ENCODE data around the gene IL10RB.

The IL10RB gene

DNA sequence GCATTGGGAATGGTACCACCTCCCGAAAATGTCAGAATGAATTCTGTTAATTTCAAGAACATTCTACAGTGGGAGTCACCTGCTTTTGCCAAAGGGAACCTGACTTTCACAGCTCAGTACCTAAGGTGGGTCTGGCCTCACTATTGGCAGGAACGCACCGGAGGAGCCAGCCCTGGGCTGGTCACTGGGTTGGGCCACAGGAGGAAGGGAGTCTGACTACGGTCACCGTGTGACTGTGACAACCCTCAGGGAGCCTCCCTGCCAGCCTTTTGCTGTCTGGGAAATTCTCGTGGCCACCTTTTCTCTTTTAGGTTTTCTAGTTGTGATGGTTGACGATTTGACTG lies 2.2 kb downstream of the IL10RB start:
- DNase-seq, result no peak

DNA sequence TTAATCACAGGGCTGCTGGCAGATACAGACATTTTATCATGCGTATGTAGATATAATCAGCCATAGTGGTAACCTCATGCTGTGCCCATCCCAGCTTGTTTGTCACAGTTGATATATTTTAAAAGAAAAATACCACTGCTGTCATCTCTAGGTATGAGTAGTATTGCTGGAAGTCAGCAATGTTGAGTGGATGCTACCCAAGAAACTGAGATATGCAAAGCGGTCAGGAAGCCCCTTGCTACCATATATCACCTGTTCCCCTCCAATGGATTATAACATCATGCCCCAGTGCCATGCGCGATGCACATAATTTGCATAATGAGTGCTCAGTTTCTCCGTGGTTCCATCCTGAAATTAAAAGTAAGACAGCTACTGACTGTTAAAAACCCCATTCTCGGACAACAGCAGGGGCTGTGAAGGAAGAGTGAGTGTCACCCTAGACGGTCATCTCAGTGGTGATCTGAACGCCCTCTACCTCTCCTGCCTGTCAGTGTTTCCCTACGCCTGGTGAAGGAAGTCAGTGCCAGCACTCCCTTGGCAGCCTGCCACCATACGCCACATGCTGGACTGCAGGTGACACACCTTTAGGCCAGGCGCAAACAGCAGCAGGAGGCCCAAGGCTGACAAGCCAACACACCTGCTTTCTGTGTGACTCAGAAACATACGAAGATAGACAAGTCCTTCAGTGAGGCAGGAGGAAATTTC lies 2.7 kb downstream of the IL10RB start:
- no peak for DNase-seq

DNA sequence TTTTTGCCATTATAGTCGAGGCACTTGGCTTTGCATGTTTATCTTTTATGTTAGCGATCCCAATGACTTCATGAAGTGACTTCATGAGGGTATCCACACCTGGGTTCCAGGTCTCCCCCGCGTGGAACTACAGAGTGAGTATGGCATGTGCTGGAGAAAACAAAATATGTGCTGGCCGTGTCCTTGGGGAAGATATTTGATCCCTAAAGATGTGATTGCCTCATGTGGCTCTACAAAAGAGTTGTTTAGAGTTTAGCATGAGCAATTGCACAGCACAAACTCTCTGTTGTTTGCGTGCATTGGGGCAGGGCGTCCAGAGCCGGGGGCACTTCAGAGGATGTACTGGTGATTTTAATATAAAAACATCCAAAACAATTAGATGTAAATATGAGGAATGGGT lies 4.8 kb downstream of the IL10RB start:
- DNase-seq, result no peak

DNA sequence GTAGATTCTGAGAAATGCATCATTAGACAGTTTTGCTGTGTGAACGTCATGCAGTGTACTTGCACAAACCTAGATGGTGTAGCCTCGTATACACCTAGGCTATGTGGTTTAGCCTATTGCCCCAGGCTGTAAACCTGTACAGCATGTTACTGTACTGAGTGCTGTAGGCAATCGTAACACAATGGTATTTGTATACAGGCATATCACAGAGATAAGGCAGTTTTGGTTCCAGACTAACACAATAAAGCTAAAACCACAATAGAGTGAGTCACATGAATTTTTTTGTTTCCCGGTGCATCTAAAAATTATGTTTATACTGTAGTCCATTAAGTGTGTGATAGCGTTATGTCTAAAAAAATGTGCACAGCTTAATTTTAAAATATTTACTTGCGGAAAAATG lies 6.9 kb downstream of the IL10RB start:
- no peak for DNase-seq

DNA sequence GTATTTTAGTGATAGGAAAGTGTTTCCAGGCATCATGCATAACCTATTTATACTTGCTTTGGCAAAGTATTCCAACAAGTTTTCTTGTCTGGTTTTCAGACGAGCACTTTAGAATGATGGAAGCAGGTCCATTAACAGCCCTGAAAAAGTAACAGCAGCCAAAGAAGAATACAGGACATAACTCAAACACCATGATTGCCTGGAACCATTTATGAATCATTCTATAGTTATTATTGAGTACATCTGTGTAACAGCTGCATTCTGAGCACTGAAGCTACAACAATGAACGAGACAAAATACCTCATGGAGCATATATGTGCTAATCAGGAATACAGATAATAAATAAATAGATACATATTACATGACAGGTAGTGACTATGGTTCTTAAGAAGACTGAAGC lies 12.6 kb downstream of the IL10RB start:
- no peak for DNase-seq

DNA sequence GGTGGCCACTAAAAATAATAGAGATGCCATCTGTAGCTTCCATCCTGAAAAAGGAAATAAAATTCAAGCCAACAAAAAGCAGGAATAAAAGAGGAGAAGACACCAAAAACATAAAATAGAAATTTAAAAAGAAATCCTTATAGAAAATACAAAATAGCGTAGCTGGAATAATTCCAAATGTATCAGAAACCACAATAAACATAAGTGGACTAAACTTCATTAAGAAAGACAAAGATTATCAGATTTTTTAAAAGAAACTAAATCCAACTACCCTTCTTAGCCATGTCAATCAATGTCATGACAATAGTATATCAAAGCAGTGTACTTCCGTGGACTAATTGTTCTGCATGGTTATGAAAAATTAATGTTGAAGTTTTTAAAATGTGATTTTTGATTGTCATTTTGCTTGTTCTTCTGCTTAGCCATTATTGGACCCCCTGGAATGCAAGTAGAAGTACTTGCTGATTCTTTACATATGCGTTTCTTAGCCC lies 13.2 kb downstream of the IL10RB start:
- DNase-seq, result no peak

DNA sequence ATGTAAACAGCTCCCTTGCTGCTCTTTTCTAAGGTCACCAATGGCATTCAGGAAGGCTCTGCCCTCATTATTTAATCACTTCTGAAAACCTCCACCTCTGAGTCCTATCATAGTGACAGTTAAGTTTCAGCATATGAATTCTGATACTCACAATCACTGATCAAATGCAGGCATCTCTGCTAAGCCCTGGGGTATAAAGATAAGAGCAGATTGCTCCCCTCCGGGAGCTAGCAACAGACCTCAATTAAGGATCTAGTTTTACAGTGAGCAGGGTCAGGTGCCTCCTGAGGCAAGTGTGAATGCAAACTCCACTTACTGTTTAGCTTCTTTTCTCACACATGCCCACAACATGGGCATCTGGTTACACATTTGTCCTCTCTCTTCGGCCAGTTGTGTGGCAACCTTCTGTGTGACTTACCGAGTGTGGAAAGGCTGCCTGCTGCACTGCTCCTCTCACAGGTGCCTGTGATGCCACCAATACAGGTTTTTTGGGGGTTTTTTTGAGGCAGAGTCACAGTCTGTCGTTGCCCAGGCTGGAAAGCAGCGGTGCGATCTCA lies 15.0 kb downstream of the IL10RB start:
- no peak for DNase-seq

DNA sequence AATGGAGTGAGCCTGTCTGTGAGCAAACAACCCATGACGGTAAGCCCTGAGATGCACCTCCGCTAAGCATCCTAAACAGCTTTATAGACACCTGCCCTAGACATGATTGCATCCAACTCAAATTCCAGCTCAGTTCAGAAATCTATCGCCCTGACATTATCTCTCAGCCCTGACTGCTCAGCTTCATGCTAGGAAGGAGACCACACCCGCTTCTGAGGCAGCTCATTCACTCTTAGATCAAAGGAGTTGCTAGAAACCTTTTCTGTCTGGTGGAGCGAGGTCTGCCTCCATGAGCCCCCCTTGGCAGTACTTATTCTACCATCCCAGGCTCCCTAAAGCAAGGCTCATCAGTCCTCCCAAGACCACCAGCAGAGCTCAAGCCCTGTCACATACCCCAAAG lies 17.0 kb downstream of the IL10RB start:
- no peak for DNase-seq

DNA sequence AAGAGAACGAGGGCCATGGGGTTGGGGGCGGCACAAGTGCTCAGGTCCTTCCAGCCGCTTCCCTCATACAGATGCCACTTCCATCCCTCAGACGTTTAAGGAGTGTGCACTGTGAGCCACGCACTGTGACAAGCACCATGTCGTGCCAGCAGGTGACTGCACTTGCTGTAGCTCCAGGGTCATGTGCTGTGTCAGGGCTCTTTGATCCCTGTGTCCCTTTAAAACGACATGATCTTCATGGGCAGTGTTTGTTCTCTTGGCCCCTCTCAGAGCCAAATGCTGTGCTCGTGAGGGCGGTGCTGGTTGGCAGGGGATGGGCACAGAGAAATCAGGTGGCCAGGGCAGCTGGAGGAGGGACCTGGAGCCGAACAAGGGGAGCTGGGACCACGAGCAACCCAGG lies 19.9 kb downstream of the IL10RB start:
- DNase-seq, result no peak

DNA sequence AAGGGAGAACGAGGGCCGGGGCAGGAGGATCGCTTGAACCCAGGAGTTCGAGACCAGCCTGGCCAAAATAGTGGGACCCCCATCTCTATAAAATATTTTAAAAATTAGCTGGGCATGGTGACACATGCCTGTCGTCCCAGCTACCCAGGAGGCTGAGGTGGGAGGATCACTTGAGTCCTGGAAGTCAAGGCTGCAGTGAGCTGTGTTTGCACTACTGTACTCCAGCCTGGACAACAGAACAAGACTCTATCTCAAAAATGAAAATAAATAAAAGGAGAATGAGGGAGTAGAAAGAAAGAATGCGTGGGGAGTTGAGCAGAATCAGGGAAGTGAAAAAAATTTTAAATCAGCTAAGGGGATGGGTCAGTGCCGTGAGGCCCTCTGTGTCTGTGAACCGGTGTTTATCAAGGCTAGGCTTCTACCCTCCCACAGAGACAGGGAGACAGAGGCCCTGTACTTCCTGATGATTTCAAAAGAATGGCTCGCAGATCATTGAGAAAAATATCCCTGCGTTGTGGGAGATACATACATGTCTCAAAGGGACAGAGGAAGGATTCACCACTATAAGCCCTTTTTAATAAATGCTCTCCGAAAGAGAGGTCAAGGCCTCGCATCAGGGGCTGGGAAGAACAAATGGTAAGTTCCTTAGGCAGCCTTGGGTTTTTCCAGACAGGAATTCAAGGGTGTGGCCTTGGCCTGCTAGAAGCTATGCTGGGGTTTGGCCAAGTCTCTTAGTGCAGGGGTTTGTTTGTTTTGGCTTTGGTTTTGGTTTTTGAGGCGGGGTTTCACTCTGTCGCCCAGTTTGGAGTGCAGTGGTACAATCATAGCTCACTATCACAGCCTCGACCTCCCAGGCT lies 20.7 kb downstream of the IL10RB start:
- DNase-seq, result no peak

DNA sequence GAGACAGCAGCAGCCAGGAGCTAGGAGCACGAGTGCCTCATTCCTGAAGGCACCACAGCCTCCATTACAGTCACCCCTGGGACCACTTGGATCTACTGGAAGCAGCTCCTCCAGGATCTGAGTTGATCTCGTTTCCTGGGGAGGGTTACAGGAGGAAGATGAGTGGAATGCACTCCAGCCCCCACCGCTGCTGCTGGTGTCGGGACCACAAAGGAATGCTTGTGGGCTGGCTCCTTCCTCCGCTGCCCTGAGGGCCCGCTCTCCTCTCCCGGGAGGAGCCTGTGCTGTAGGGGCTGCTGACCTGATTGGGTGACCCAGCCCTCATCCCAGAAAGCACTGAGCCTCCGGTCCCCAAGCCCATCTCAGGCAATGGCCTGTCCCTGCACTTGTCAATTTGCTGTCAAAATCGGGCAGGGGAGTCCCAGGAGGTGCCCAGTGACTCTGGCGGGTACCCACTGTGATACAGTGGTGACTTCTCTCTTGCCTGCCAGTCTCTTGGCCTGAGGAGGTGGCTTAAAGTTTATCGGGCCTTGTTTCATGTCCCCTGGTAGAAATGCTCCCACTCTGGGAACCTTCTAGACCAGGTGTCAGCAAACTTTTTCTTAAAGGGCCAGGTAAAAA lies 23.1 kb downstream of the IL10RB start:
- DNase-seq, result no peak

DNA sequence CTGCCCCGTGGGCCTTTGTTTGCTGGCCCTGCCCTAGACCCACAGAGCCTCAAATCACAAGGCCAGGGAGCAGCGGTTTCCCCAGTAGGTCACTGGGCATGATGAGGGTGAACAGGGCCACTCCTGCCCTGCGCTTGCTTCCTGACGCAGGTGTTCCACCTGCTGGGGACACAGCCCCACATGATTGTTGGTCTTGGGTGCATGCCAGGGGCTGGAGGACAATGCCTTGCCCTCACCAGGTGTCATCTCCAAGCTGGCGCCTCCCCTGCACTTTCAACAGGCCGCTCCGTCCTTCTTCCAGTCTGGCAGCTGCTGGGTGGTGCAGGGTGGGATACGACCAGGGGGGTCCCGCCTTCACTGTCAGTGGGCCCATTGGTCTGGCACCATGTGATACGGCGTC lies 24.3 kb downstream of the IL10RB start:
- DNase-seq, result no peak

DNA sequence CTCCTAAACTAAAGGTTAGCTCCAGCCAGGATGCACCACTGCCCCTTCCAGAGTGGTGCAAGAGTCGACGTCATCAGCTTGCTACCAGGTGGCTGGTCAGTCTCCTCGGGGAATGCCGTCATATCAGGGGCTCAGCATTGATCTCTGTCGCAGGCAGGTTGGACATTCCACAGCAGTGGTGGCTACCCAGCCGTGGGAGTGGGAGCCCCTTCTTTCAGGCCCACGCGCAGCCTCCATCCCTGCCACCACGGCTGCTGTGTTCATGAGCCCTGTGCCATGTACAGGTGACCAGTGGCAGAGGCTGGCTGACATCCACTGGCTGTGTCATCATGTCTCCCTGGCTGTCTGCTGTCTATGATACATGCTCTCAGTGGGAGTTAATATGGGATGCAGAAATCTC lies 25.5 kb downstream of the IL10RB start:
- DNase-seq, result no peak

DNA sequence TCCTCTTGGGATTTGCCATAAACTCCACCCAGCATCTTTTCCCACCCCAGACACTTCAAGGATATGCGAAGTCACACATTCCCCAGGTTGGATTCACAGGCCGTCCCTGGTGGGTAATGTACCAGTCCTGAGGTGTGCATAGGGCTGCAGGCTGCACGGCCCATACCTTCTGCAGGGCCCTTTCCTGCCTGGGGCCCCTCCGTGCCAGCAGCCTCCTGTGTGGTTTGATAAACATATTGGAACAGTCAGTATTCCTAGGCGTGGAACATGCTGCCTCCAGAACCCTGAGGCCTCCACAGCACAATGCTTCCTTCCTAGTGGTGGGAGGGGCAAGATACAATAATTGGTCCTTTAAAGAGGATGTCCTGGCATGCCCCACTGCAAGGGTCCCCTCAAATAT lies 26.6 kb downstream of the IL10RB start:
- no peak for DNase-seq

DNA sequence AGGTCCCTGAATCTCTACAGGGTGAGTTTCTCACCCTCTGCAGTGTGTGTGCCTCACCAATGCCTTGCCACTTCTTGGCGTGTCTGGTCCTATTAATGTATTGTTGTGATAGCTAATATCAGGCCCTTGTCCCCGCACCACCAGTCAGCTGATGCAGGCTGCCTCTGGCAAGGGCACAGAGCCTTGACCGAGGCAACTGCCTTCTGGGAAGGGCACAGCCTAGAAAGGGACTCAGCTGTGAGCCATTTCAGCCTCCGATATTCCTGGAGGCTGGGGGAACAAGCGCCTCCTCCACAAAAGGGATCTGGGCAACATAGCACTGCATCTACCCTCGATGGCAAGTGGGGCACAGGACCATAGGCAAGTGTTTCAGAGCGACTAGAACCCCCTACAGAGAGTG lies 27.0 kb downstream of the IL10RB start:
- no peak for DNase-seq

DNA sequence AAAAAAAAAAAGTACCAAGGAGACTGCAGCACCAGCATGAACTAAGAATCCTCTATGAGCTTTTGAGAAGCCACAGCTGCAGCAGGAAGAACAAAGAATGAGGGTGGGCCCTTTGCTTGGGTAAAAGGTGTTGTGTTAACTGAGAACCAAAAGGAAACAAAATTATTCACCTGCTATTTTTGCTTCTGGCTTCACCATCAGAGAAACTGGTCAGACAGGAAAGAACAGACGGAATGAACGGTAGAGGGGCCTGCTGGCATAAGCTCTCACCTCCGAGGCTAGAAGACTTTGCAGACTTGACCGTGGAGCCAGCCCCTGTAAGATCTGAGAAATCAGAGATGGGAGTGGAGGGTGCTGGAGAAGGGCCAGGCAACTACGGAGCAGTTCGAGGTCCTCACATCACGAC lies 27.6 kb downstream of the IL10RB start:
- DNase-seq, result no peak

DNA sequence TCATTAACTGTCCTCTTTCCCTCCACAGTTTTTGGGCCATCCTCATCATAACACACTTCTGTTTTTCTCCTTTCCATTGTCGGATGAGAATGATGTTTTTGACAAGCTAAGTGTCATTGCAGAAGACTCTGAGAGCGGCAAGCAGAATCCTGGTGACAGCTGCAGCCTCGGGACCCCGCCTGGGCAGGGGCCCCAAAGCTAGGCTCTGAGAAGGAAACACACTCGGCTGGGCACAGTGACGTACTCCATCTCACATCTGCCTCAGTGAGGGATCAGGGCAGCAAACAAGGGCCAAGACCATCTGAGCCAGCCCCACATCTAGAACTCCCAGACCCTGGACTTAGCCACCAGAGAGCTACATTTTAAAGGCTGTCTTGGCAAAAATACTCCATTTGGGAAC lies 30.0 kb downstream of the IL10RB start:
- no peak for DNase-seq

DNA sequence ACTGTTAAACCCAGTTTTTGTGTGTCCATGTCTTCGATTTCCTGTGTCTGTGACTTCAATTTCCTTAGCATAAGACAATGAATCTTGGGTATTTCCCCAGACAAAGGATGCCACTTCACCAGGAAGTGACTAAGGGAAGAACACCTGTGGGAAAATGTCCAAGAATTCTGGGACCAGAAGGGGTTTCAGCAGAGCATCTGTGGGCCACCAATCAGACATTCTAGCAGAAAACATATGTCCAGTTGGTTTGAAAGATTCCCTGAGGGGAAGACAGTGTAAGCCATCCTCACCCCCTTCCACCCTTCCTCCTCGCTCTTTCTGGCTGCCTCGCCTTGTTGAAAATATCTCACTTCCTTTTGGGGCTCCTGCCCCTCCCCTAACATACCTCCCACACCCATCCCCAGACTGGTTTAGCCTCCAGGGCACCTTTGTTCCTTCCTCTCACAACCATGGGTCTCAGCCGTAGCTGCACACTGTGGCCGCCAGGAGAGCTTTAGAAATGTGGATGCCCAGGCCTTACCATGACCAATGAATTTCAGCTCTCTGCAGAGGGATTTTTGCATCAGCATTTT lies 33.1 kb downstream of the IL10RB start:
- DNase-seq, result no peak

DNA sequence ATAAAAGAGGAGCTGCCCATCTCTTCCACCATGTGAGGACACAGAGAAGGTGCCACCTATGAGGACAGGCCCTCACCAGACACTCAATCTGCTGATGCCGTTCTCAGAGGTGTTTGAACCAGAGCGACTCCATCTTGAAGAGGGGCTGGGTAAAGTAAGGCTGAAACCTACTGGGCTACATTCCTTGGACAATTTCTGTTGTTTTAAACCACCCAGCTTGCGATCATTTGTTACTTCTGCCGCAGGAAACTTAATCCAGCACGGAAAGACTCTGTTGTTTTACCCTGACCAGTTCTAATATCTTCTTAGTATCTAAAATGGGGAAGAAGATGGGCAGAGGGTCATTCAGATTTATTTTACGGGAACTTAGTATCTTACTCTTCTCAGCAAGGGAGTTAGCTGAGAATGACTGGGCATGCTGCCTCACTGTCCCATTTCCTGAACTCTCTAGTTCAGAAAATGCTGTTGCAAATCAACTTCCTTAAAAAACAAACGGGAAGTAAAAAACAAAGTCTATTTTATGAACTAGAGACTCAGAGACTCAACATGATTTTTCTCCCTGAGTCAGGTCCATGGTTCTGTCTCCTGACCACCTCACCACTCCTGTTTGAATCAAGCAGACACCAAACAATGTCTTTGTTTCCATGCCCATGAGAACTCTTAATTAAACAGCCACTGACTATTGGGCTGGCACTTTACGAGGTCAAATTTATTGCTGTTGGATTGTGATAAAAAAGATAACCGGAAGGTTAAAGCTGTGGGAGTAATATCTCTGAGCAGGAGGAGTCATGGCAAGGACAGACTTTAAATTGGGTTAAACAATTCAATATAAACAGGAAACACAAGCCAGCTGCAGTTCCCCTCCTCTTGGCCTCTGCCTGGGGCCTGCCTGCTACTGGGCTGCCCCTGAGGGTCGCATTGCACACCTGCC lies 34.8 kb downstream of the IL10RB start:
- DNase-seq, result no peak

DNA sequence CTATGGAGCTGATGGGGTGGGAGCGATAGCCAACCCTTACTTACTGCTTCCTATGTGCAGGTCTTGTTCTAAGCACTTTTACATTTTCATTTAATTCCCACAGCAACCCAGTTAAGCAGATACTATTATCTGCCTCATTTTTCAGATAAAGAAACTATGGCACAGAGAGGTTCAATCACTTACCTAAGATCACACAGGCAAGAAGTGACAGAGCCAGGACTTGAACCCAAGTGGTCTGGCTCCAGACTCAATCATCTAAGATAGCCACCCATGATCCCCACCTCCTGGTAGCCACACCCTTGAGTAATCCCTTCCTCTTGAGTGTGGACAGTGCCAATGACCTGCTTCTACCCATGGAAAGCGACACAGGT lies 35.5 kb downstream of the IL10RB start:
- DNase-seq, result no peak

DNA sequence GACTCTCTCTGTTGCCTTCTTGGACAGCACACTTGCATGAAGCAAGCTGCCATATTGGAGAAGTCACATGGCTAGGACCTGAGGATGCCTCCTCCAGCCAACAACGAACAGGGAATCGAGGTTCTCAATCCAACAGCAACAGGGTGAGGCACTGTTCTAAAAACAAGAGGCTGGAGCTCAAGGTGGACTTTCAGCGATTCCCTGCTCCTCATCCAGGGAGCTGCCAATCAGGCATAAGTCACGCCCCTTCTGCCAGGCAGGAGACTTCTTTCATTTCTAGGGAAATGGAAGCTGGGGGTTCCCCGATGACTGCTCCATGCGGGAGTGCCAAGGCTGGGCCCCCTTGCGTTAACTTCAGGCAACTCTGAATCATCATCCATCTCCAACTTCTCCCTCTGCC lies 35.9 kb downstream of the IL10RB start:
- DNase-seq, result no peak

DNA sequence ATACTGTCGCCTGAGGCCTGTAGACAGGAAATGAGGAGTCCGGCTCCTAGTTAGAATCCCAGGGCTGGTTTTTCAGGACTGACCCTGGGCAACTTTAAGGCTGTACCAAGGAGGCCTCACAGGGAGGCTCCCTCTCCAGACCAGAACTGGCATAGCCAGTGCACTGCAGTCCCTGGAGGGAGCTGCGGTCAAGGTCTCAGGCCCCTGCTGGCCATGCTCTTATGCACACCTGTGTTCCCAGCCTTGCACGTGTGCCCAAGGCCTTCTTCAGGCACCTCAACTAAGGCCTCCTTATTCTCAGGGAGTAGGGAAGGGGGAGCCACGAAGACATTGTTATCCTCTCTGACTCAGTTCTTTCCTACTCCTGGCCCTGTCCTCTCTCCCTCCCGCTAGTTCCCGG lies 36.6 kb downstream of the IL10RB start:
- no peak for DNase-seq

DNA sequence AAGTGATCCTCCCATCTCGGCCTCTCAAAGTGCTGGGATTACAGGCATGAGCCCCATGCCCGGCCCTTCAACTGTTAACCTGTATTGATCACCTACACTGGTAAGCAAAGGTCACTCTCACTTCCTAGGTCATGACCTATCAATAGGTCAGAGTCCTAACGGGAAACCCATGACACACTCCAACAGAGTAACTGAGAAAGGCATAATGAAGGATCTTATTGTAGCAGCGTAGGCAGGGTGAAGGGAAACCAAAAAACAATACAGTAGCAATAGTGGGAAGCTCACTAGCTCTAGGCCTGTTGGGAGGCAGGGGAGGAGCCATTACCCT lies 39.1 kb downstream of the IL10RB start:
- DNase-seq, result no peak

Data from activated T-cell treated with anti-CD3 and anti-CD28 coated beads for 4 hours (primary cell).